HCT116 (cell line): ENCODE data around the gene RUNX1. TPM values are rescaled to one million over a fixed set of nuclear protein-coding genes. Genes with fewer than 3 reads are reported as not detected.

Experiments
- ATAC-seq: fragments of 200-7000 bp; cut with Tn5 transposase; 2 replicates; pipeline ENCODE4 v1.9.1; 2020; ENCODE audit warnings: mild to moderate bottlenecking, moderate library complexity
- BruUV-seq: library from RNA; stranded (reverse); fragments of 400-500 nt; replicated peaks from 2 replicates; lab custom pipeline; 2021; lab: Mats Ljungman, UMichigan
- CTCF ChIA-PET: fragments of 300-600 bp; sonication (Branson Sonifier 250); formaldehyde crosslinking; loops from one replicate; lab custom pipeline; 2021; ENCODE audit warnings: antibody characterized with exemption; lab: Charles Lee
- POLR2A ChIA-PET: fragments of 300-600, 350-600 bp; sonication (Branson Sonifier 250); formaldehyde crosslinking; loops from one replicate; lab custom pipeline; 2021; ENCODE audit warnings: antibody characterized with exemption; lab: Charles Lee
- RAD21 ChIA-PET, 2 experiments: fragments of 300-600 bp; sonication (Branson Sonifier 250); formaldehyde crosslinking; loops; one replicate each; lab custom pipeline; 2023; ENCODE audit warnings: low total read pairs in 2 of 2; ENCODE audit not compliant: uncharacterized antibody in 2 of 2, unreplicated experiment in 2 of 2, low non-redundant PET in 1 of 2; lab: Charles Lee
- DNase-seq: peaks from one replicate; pipeline ENCODE4 v3.0.0-alpha.2; 2010; ENCODE audit warnings: low read depth, low spot score
- H2AFZ ChIP-seq: fragments of 200-600 bp; shearing (Covaris generic), sonication (generic); 2 replicates; pipeline ENCODE4 v1.6.1; 2017; ENCODE audit warnings: low read depth, mixed run types, mixed read lengths, antibody characterized with exemption, low read length; ENCODE audit not compliant: poor library complexity, severe bottlenecking
- H3K27ac ChIP-seq: 2 replicates; pipeline ENCODE4 v1.5.1; 2012; ENCODE audit warnings: low read depth, low read length
- H3K27me3 ChIP-seq: fragments of 200-600 bp; sonication (generic); 2 replicates; pipeline ENCODE4 v1.6.1; 2016; ENCODE audit warnings: mixed run types, low read length, mixed read lengths; ENCODE audit not compliant: insufficient read depth
- H3K36me3 ChIP-seq, 2 experiments: fragments of 200-500 bp in 1 of 2; fragments of 200-600 bp in 1 of 2; sonication (Bioruptor generic) in 1 of 2; sonication (generic) in 1 of 2; 2 replicates each; pipeline versions ENCODE4 v1.5.1 to v1.6.1; 2014 to 2016; ENCODE audit warnings: low read length in 2 of 2, inconsistent platforms in 1 of 2, mixed read lengths in 1 of 2, mixed run types in 1 of 2; ENCODE audit not compliant: insufficient read depth in 2 of 2, control insufficient read depth in 1 of 2
- H3K4me1 ChIP-seq, 2 experiments: fragments of 200-600 bp in 1 of 2; sonication (generic) in 1 of 2; 2 replicates each; pipeline versions ENCODE4 v1.5.1 to v1.6.1; 2012 to 2017; ENCODE audit warnings: low read length in 2 of 2, inconsistent platforms in 1 of 2, mild to moderate bottlenecking in 1 of 2, mixed read lengths in 1 of 2, mixed run types in 1 of 2, moderate library complexity in 1 of 2; ENCODE audit not compliant: insufficient read depth in 2 of 2, control insufficient read depth in 1 of 2
- H3K4me2 ChIP-seq: fragments of 200-600 bp; sonication (generic); 2 replicates; pipeline ENCODE4 v1.6.1; 2017; ENCODE audit warnings: mixed run types, low read length, mixed read lengths
- H3K4me3 ChIP-seq, 2 experiments: fragments of 200-600 bp in 1 of 2; sonication (generic) in 1 of 2; replicated peaks in 1 of 2; 2 replicates each; pipeline ENCODE4 v1.5.1; 2011 to 2016; ENCODE audit warnings: low read length in 2 of 2, control low read depth in 1 of 2, low read depth in 1 of 2, mild to moderate bottlenecking in 1 of 2, mixed read lengths in 1 of 2, mixed run types in 1 of 2
- H3K79me2 ChIP-seq: fragments of 200-600 bp; sonication (generic); 2 replicates; pipeline ENCODE4 v1.6.1; 2017; ENCODE audit warnings: mild to moderate bottlenecking, mixed run types, low read length, moderate library complexity, mixed read lengths; ENCODE audit not compliant: insufficient read depth
- H3K9ac ChIP-seq: fragments of 200-600 bp; sonication (generic); 2 replicates; pipeline ENCODE4 v1.6.1; 2016; ENCODE audit warnings: low read length, mixed read lengths
- H3K9me2 ChIP-seq: fragments of 200-600 bp; sonication (generic), shearing (Covaris generic); 2 replicates; pipeline ENCODE4 v1.6.1; 2017; ENCODE audit warnings: mixed run types, mild to moderate bottlenecking, moderate library complexity; ENCODE audit not compliant: insufficient read depth
- H3K9me3 ChIP-seq, 2 experiments: fragments of 200-500 bp in 1 of 2; fragments of 200-600 bp in 1 of 2; sonication (Bioruptor generic) in 1 of 2; sonication (generic) in 1 of 2; 2 replicates each; pipeline ENCODE4 v1.6.1; 2014 to 2017; ENCODE audit warnings: low read length in 2 of 2, mixed read lengths in 2 of 2, inconsistent platforms in 1 of 2, low read depth in 1 of 2, mild to moderate bottlenecking in 1 of 2, mixed run types in 1 of 2, moderate library complexity in 1 of 2; ENCODE audit not compliant: control insufficient read depth in 1 of 2, insufficient read depth in 1 of 2
- H4K20me1 ChIP-seq: fragments of 200-600 bp; sonication (generic), shearing (Covaris generic); 2 replicates; pipeline ENCODE4 v1.6.1; 2017; ENCODE audit warnings: mixed run types, mild to moderate bottlenecking, moderate library complexity; ENCODE audit not compliant: insufficient read depth
- ATF3 ChIP-seq: IDR thresholded peaks from 2 replicates; pipeline ENCODE4 v1.6.1; 2012
- CBX3 ChIP-seq: IDR thresholded peaks from 2 replicates; pipeline ENCODE4 v1.6.1; 2012; ENCODE audit warnings: low read depth
- CEBPB ChIP-seq: IDR thresholded peaks from 2 replicates; pipeline ENCODE4 v1.6.1; 2012; ENCODE audit warnings: low read depth
- EGR1 ChIP-seq: IDR thresholded peaks from 2 replicates; pipeline ENCODE4 v1.6.1; 2012; ENCODE audit warnings: low read depth
- ELF1 ChIP-seq: IDR thresholded peaks from 2 replicates; pipeline ENCODE4 v1.6.1; 2012; ENCODE audit warnings: low read depth, borderline replicate concordance
- EZH2 ChIP-seq: fragments of 200-600 bp; sonication (generic); IDR thresholded peaks from 2 replicates; pipeline ENCODE4 v1.6.1; 2017; ENCODE audit warnings: antibody characterized with exemption, mixed run types
- FOSL1 ChIP-seq: IDR thresholded peaks from 2 replicates; pipeline ENCODE4 v1.6.1; 2012; ENCODE audit warnings: low read depth
- JUND ChIP-seq: IDR thresholded peaks from 2 replicates; pipeline ENCODE4 v1.6.1; 2012
- POLR2AphosphoS5 ChIP-seq: IDR thresholded peaks from 2 replicates; pipeline ENCODE4 v1.6.1; 2011; ENCODE audit warnings: mild to moderate bottlenecking, low read depth, low read length, moderate library complexity
- SP1 ChIP-seq: IDR thresholded peaks from 2 replicates; pipeline ENCODE4 v1.6.1; 2012; ENCODE audit warnings: low read depth
- SRF ChIP-seq: IDR thresholded peaks from 2 replicates; pipeline ENCODE4 v1.6.1; 2012; ENCODE audit warnings: low read depth
- TCF7L2 ChIP-seq: IDR thresholded peaks from 2 replicates; pipeline ENCODE4 v1.7.0; 2011; ENCODE audit warnings: borderline replicate concordance, inconsistent platforms; ENCODE audit not compliant: insufficient read depth, insufficient read length; ENCODE audit errors: extremely low read depth
- ZBTB33 ChIP-seq: IDR thresholded peaks from 2 replicates; pipeline ENCODE4 v1.6.1; 2011; ENCODE audit warnings: mild to moderate bottlenecking, low read length, moderate library complexity; ENCODE audit not compliant: insufficient replicate concordance; ENCODE audit errors: extremely low read depth
- ZFX ChIP-seq: fragments of 450-650 bp; IDR thresholded peaks from 2 replicates; pipeline ENCODE4 v1.6.1; 2017
- intact Hi-C: fragments of 100-400 bp; cut with micrococcal nuclease; formaldehyde crosslinking; loops from 2 replicates; pipeline ENCODE4 v1.10.0; 2022
- total RNA-seq: library from RNA; stranded (reverse); gene quantifications from one replicate; pipeline ENCODE4 v1.2.1, GENCODE V29; 2021; ENCODE audit not compliant: unreplicated experiment

The RUNX1 gene
- total RNA-seq, 1 experiment from 2014 or later = 33.5 TPM

- TF ChIP-seq ELF1 (no peak), JUND (peak; percentile 69), TCF7L2 (peak; percentile 68), FOSL1 (peak; percentile 53), CEBPB (peak; percentile 94), CBX3 (0 out of 2 replicates have a peak, but pooled peaks have one; percentile 36), POLR2AphosphoS5 (peak; percentile 55), SRF (no peak), ATF3 (peak; percentile 82; the same call in 1 of the 2 replicates), SP1 (peak; percentile 60), EGR1 (no peak), EZH2 (no peak), ZBTB33 (no peak), ZFX (no peak)
- ATAC-seq (peak; percentile 91), DNase-seq (peak; percentile 80)
- no peaks in the 10 kb centered on the region for H3K27me3 ChIP-seq
- no peaks in the 10 kb centered on the region for H3K9me2 ChIP-seq
- H3K4me1 ChIP-seq = peaks cover 18 to 28% of the 10 kb centered on the region in 2 experiments
- CTCF ChIA-PET = interaction anchor here (1.2 kb wide), 1 partner anchor 26 kb away, joined by 4 read pairs; no protein-coding TSS in a partner anchor
- H3K9ac ChIP-seq = peak overlapping the region; percentile 18; the same call in 1 of the 2 replicates
- intact Hi-C loops = loop anchor here (2.0 kb wide), 2 partner anchors 35 to 65 kb away; no protein-coding TSS in a partner anchor
- no peaks in the 10 kb centered on the region for H3K79me2 ChIP-seq
- peak overlapping the region; percentile 88 for H2AFZ ChIP-seq
- H3K27ac ChIP-seq = no peak overlapping the region
- RAD21 ChIA-PET = interaction anchor here in 1 of 2 experiments (0.8 kb wide), 1 partner anchor 36 kb away, joined by 3 read pairs; no protein-coding TSS in a partner anchor
- no TSS peak for BruUV-seq
- no peaks in the 10 kb centered on the region for H3K9me3 ChIP-seq
- peak overlapping the region; percentile 70 for H3K4me2 ChIP-seq
- H3K4me3 ChIP-seq = peak overlapping the region in 1 of 2 experiments; percentile 28; a peak in 1 of 4 replicates
- POLR2A ChIA-PET = interaction anchor here (0.7 to 2.4 kb wide), 6 partner anchors 8 to 117 kb away, joined by 3 to 21 read pairs (median 4); no protein-coding TSS in a partner anchor
- no peaks in the 10 kb centered on the region for H3K36me3 ChIP-seq
- no peaks in the 10 kb centered on the region for H4K20me1 ChIP-seq
These were observed 277.5 kb downstream of the RUNX1 start for GRCh38 chr21:34771512-34772028.
